K562 (cell line): ENCODE measurements around the gene RAPGEF5. TPM values are rescaled to one million over a fixed set of nuclear protein-coding genes. Genes with fewer than 3 reads are reported as not detected.
A peak's percentile ranks its signal among the peaks of the same experiment; 100 is the strongest.

Source experiments
- BCOR ChIP-seq: fragments of 450-650 bp; IDR thresholded peaks from 2 replicates; pipeline ENCODE4 v1.6.1; 2016
- HMG20B ChIP-seq: fragments of 250-450 bp; sonication (Bioruptor Pico); IDR thresholded peaks from 2 replicates; pipeline ENCODE4 v1.5.0; 2021; ENCODE audit warnings: mild to moderate bottlenecking
- KDM4B ChIP-seq, 2 experiments: fragments of 450-650 bp in 1 of 2; sonication (generic) in 1 of 2; IDR thresholded peaks; 2 replicates each; pipeline ENCODE4 v1.6.1; 2016 to 2017; ENCODE audit warnings: borderline replicate concordance in 2 of 2, antibody characterized with exemption in 1 of 2, low read depth in 1 of 2, mild to moderate bottlenecking in 1 of 2
- MCM7 ChIP-seq, 2 experiments: fragments of 450-650 bp; IDR thresholded peaks; 2 replicates each; pipeline ENCODE4 v1.6.1; 2016 to 2018
- NFIC ChIP-seq: fragments of 450-650 bp; IDR thresholded peaks from 2 replicates; pipeline ENCODE4 v1.6.1; 2017; ENCODE audit warnings: mild to moderate bottlenecking, inconsistent platforms
- NR2C2 ChIP-seq, 2 experiments: fragments of 200-800 bp in 1 of 2; sonication (Bioruptor generic) in 1 of 2; sonication (generic) in 1 of 2; formaldehyde crosslinking in 1 of 2; IDR thresholded peaks; 2 replicates each; pipeline versions ENCODE4 v1.6.1 to v1.8.0; 2016 to 2022; ENCODE audit warnings: mild to moderate bottlenecking in 1 of 2, missing compliant biosample characterization in 1 of 2, missing genetic modification characterization in 1 of 2, missing genetic modification reagents in 1 of 2
- PHF20 ChIP-seq: fragments of 450-650 bp; IDR thresholded peaks from 2 replicates; pipeline ENCODE4 v1.6.1; 2018; ENCODE audit not compliant: partially characterized antibody
- POLR2AphosphoS5 ChIP-seq: IDR thresholded peaks from 2 replicates; pipeline ENCODE4 v1.6.1; 2011; ENCODE audit warnings: mild to moderate bottlenecking, low read depth, low read length, moderate library complexity; ENCODE audit not compliant: control insufficient read depth, insufficient read depth
- SP2 ChIP-seq: IDR thresholded peaks from 2 replicates; pipeline ENCODE4 v1.6.1; 2011; ENCODE audit warnings: mild to moderate bottlenecking, low read depth, low read length, moderate library complexity; ENCODE audit not compliant: poor library complexity, severe bottlenecking; ENCODE audit errors: extremely low read depth
- XRCC3 ChIP-seq: fragments of 450-650 bp; IDR thresholded peaks from 2 replicates; pipeline ENCODE4 v1.6.1; 2017; ENCODE audit warnings: mild to moderate bottlenecking, moderate library complexity
- XRCC4 ChIP-seq: IDR thresholded peaks from one replicate; pipeline ENCODE4 v1.6.1; 2011; ENCODE audit not compliant: insufficient read depth, insufficient read length; ENCODE audit errors: extremely low read depth
- ZFP36 ChIP-seq: fragments of 150-350 bp; IDR thresholded peaks from 2 replicates; pipeline ENCODE4 v1.6.1; 2018; ENCODE audit warnings: low read length, low read depth; ENCODE audit not compliant: partially characterized antibody
- ZNF12 ChIP-seq: sonication (generic); formaldehyde crosslinking; IDR thresholded peaks from 2 replicates; pipeline ENCODE4 v1.4.0; 2020; ENCODE audit warnings: mild to moderate bottlenecking, missing genetic modification reagents
- ZNF589 ChIP-seq: fragments of 200-800 bp; sonication (Bioruptor generic); IDR thresholded peaks from 2 replicates; pipeline ENCODE4 v1.6.1; 2016; ENCODE audit warnings: low read depth, missing genetic modification characterization, missing compliant biosample characterization
- ZNF79 ChIP-seq: fragments of 250-450 bp; sonication (Bioruptor Pico); IDR thresholded peaks from 2 replicates; pipeline ENCODE4 v1.4.0; 2020; ENCODE audit warnings: low read depth, mild to moderate bottlenecking, moderate library complexity
- polyA plus RNA-seq, 8 experiments: library from polyadenylated mRNA; depleted of rRNA in 4 of 8; stranded (reverse) in 5 of 8; unstranded in 3 of 8; fragments of >200 nt; fragmentation: Nextera tagmentation in 2 of 8; fragmentation: Illumina TruSeq in 1 of 8; extraction: Ambion mirVana in 2 of 8; extraction: Trizol in 1 of 8; gene quantifications; 2 replicates each; pipeline versions ENCODE4 v1.2.1 to v1.2.3, GENCODE V29; 2011 to 2014; ENCODE audit warnings: inconsistent platforms in 1 of 8, missing spikeins in 1 of 8
- total RNA-seq, 7 experiments: library from RNA; depleted of rRNA in 6 of 7; stranded (reverse); fragments of >200 nt in 6 of 7; fragmentation: Illumina TruSeq in 2 of 7; extraction: Trizol in 2 of 7; gene quantifications; 2 replicates each; pipeline versions ENCODE4 v1.2.1 to v1.2.3, GENCODE V29; 2011 to 2021; ENCODE audit warnings: low replicate concordance in 1 of 7
- TF ChIP-seq, protein P1 (sequence below): fragments of 250-450 bp; sonication (Bioruptor Pico); IDR thresholded peaks from 2 replicates; pipeline ENCODE4 v1.5.0; 2021; ENCODE audit warnings: mild to moderate bottlenecking, moderate library complexity
- TF ChIP-seq, protein P2 (sequence below), 3 experiments: fragments of 200-800 bp in 1 of 3; fragments of 250-450 bp in 1 of 3; fragments of 450-650 bp in 1 of 3; sonication (Bioruptor Pico) in 1 of 3; sonication (Bioruptor generic) in 1 of 3; formaldehyde crosslinking in 1 of 3; IDR thresholded peaks; 2 replicates each; pipeline versions ENCODE4 v1.6.1 to v1.8.0; 2016 to 2022; ENCODE audit warnings: mild to moderate bottlenecking in 2 of 3, missing genetic modification characterization in 2 of 3, missing compliant biosample characterization in 1 of 3, moderate library complexity in 1 of 3
- TF ChIP-seq, protein P3 (sequence below): fragments of 450-650 bp; IDR thresholded peaks from 2 replicates; pipeline ENCODE4 v1.6.1; 2017; ENCODE audit warnings: mild to moderate bottlenecking, moderate library complexity

RAPGEF5 gene
- total and polyA plus RNA-seq, 9 of the 15 experiments (the other 6 are each of a cell fraction or from before 2014, with no cell fraction given): 0.39 to 2.0 (median 1.1) TPM

DNA sequence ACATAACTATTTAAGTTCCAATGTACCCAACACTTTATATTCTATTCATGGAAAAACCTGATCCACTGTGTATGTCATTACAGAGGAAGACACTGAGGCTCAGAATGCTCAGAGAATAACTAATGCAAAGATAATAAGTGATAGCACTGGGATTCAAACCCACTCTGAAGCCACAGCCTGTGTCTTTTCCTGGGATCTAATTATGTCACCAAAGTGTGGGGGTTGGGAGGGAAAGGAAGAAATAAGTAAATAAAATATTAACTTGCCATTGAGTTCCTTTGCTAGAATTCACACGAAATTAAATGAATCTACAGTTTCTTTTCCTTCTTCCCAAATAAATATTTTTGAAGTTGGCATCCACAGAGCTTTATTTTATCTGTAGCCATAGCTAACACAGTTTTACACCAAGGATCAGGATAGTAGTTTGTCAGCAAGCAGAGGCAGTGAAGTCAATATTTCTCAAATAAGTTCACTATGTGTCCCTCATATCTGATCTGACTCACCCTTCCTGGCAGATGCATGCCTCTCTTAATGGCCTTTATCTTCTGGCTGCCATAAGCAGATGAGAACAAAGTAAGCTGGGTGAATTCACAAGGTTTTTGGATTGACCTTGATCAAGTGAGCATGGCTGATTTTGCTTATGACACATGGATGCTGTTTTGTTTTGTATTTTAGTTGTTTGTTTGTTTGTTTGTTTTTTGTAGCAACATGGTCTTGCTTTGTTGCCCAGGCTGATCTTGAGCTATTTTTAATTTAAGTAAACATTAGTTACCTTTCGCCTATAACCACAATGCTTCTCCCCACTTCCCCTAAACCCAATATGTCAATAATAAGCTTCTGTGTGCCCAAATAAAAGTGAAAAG lies 6.3 kb downstream of the RAPGEF5 start (continued):
- TF ChIP-seq SP2 (no peak), MCM7 (IDR thresholded peaks at IDR 0.05) (no peak), POLR2AphosphoS5 (peak; percentile 97), PHF20 (no peak), KDM4B (IDR thresholded peaks at IDR 0.05; ENCODE audit: borderline replicate concordance in 2 of 2, low read depth in 1 of 2) (no peak), HMG20B (CRISPR knock-in tag) (no peak), BCOR (peak; percentile 47; the same call in 1 of the 2 replicates), XRCC3 (no peak), NR2C2 (CRISPR knock-in tag; IDR thresholded peaks at IDR 0.05) (no peak), NR2C2 (tag; IDR thresholded peaks at IDR 0.05) (peak; percentile 65; the same call in 1 of the 2 replicates), ZNF12 (no peak), NFIC (peak; percentile 93), ZNF79 (CRISPR knock-in tag) (no peak), XRCC4 (no peak), ZFP36 (no peak), ZNF589 (peak; percentile 72; the same call in 1 of the 2 replicates)
- TF ChIP-seq, protein P1, sequence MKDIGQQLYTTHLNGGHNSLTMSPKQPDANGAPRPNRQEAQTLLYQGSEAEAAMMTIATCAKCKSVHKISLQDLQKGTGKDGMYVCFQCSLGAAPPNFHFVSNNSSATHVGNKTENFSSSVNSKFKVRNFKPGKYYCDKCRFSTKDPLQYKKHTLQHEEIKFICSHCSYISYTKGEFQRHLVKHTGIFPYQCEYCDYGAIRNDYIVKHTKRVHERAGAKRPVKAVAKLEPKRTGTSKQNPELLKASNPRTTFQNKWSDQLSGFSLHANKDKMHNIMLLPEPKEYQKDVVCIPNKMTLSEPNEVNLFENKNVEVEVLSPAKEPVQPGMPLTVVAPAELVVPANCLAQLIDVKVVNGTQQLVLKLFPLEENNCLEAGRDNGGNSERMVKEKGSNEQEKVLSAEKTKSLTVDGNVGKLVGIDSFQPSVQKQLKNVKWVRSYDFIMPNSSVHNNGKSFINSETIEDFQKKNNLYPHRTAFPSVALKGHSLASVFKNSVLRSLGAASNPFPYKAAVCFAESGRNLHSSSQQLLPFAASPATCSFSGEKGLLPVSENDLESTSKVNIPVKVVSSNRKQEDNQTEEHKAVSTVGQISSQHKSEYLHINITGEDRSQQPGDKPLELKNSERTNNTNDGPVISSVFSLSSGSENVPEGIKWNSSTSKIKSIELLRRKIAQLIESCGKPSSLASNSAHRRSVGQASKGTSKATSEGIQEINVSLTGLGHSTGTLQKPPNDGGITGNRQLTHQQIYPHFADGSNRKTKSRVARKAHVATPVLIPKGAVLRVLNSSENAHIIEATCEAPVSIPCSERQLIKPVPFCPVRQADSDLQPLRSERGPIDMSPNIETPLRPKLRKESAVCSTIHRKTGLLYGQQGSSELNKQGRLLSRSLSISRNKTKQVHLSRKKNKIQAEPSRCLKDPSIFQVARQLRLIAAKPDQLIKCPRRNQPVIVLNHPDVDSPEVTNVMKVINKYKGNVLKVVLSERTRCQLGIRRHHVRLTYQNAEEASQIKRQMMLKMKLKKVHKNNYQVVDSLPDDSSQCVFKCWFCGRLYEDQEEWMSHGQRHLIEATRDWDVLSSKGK: no peak
- TF ChIP-seq, protein P2, sequence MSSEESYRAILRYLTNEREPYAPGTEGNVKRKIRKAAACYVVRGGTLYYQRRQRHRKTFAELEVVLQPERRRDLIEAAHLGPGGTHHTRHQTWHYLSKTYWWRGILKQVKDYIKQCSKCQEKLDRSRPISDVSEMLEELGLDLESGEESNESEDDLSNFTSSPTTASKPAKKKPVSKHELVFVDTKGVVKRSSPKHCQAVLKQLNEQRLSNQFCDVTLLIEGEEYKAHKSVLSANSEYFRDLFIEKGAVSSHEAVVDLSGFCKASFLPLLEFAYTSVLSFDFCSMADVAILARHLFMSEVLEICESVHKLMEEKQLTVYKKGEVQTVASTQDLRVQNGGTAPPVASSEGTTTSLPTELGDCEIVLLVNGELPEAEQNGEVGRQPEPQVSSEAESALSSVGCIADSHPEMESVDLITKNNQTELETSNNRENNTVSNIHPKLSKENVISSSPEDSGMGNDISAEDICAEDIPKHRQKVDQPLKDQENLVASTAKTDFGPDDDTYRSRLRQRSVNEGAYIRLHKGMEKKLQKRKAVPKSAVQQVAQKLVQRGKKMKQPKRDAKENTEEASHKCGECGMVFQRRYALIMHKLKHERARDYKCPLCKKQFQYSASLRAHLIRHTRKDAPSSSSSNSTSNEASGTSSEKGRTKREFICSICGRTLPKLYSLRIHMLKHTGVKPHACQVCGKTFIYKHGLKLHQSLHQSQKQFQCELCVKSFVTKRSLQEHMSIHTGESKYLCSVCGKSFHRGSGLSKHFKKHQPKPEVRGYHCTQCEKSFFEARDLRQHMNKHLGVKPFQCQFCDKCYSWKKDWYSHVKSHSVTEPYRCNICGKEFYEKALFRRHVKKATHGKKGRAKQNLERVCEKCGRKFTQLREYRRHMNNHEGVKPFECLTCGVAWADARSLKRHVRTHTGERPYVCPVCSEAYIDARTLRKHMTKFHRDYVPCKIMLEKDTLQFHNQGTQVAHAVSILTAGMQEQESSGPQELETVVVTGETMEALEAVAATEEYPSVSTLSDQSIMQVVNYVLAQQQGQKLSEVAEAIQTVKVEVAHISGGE (CRISPR knock-in tag; IDR thresholded peaks at IDR 0.05): 0 out of 6 replicates have a peak, but pooled peaks of 1 of the 3 experiments have one; percentile 14
- TF ChIP-seq, protein P3, sequence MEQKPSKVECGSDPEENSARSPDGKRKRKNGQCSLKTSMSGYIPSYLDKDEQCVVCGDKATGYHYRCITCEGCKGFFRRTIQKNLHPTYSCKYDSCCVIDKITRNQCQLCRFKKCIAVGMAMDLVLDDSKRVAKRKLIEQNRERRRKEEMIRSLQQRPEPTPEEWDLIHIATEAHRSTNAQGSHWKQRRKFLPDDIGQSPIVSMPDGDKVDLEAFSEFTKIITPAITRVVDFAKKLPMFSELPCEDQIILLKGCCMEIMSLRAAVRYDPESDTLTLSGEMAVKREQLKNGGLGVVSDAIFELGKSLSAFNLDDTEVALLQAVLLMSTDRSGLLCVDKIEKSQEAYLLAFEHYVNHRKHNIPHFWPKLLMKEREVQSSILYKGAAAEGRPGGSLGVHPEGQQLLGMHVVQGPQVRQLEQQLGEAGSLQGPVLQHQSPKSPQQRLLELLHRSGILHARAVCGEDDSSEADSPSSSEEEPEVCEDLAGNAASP: no peak
